ENCODE results near the gene SLC9A1.

Gene SLC9A1

GRCh38 chr1:27101696-27102095, 53.2 kb downstream of the SLC9A1 start:
- no peak for DNase-seq

DNA sequence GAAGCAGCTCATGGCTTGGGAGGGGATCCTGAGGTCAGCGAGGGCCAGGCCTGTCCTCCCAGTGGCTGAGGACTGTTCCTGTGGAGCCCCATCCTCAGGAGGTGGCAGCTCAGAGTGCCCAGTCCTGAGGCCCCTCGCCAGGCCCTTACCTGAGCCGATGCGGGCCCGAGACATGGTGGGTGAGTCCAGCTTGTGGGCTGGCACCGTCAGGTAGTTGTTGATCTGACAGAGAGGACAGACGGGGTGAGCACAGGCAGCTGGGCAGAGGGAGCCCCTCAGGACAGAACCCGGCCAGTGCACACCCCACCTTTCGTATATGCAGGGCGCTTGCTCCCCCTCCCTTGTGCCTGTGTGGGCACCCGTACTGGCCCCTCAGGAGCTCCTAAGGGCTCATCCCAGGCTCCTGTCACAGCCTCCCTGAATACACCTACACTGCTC, 53.9 kb downstream of the SLC9A1 start:
- no peak for DNase-seq

DNA sequence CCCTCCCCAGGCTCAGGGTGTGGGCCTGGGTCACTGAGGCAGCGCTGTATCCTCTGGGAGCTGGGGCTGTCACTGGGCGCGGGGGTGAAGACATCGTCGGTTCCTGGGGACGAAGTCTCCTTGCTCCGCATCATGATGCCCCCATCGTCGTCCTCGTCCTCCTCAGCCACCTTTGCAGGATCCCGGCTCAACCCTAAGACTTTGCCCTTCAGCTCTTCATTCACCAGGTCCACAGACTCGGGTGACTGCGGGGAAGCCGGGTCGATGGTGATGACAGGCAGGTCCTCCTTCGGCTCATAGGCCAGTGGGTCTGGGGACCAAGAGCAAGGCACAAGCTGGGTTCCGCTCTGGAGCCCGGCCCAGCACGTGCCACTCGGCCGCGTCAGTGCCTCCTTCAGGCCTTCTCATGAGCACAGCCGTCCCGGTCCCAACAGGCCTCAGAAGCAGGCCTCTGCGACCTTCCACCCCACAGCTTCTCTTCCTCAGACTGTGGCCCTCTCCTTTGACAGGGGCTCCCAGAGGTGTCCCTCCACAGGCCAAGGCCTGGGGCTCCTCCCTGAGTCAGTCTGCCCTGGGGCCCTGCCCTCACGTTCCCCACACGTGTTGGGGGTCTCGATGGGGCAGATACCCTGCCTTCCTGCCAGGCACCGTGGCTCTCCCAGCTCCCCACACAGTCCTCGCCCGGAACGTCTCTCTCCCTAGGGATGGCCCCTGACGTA, 54.4 kb downstream of the SLC9A1 start:
- DNase-seq = no peak

DNA sequence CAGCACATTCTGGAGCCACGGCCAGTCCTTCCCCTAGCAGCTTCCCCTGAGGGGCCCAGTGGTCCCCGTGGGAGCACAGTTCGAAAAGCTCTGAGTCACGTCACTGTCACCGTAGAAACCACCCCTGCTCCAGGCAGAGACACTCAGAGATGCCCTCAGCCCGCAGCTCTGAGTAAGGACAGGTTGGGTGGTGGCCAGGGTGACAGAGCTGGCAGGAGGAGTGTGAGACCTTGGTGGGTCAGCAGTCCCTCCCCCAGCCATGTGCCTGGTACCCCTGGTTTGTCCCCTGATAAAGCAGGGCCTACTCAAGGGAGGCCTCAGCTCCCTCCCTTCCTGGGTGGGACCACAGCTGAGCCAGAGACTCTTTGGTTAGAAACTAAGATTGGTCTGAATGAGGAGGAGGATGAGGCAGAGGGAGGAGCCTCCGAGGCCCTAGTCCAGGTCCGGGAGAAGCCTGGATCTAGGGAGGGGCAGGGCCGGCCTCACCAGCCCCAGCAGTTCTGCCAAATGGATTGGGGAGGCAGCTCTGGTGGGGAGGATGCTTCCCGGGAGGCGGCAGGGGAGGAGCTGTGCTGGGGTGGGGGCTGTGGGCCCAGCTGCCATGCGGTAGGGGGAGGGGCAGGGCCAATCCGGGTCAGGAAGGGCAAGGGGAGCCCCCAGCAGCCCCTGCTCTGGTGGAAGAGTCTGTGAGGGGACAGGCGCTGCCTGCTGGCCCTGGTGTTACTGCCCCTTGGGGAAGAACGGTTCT, 55.2 kb downstream of the SLC9A1 start:
- DNase-seq = peak; percentile 52

DNA sequence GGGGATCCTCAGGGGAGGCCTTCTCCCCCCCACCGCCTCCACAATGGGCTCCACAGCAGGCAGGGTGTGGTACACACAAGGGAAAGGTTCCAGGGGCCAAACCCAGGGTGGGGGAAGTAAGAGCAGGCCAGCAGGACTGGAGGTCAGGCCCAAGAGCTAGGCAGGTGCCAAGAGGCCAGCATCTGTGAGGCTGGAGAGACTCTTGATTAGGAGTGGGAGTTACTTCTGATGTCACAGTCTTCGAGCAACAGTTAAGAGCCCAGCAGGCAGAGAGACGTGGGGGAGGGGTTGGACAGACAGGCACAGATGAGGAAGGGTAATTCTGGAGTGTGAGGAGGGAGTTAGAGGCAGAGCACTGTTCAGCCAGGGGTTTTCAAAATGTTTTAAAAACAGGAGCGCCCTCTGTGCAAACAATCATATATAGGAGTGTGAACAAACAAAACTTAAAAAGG, 55.8 kb downstream of the SLC9A1 start:
- DNase-seq = no peak

DNA sequence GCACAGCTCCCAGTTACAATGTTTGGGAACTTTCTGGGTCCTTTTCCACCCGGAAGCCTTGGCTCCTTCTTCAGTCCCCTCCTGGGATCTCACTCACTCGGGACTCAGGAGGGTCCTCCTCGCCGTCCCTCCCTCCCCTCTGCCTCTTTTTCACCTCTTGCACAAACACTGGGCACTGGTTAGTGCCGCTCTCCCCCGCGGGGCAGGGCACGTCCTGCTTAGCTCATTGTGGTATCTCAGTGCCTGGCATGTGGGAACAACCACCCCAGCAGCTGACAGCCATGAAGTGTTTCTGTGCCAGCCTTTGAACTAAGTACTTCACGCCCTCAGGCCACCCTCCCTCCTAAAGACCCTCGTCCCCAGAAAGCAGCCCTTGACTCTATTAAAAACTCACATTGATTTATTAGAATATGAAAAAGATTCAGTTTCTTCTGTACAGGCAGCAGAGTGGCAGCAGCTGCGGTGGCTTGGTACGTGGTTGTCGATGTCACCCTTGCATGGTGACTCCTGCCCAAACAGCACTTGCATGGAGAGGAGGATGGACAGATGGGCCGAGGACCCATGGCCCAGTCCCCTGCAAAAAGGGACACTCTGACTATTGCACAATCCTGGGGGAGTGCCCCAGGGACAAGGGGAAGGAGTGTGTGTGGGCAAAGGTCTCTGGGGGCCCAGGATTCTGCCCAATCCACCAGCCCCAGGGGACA, 56.3 kb downstream of the SLC9A1 start:
- DNase-seq = no peak

DNA sequence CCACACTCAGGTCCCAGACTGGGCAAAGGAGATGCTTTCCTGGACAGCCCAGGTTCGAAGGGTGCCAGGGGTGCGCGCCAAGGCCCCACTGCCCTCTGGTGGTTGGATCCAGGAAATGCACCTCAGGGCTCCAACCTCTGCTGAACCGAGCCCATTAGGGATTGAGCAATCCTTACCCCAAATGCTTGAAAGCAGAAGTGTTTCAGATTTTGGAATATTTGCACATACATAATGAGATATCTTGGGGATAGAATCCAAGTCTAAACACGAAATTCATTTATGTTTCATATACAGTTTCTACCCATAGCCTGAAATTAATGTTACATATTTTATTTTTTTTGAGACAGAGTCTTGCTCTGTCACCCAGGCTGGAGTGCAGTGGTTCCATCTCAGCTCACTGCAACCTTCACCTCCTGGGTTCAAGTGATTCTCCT, 57.4 kb downstream of the SLC9A1 start:
- DNase-seq = peak; percentile 80

DNA sequence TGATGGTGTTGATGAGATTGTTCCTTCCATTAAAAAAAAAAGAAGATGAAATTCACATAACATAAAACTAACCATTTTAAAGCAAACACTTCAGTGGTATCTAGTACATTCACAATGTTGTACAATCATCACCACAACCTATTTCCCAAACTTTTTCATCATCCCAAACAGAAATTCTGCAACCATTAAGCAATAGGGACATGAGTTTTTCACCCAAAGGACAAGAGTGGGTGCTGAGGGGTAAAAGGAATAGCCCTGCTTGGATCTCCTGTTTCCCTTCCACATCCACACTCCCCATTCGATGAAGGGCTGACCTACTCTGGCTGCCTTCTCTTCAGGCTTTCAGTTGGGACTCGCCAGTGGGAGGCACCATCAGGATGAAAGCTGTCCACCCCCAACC, 59.3 kb downstream of the SLC9A1 start:
- no peak for DNase-seq

GRCh38 chr1:27092888-27093287, 62.0 kb downstream of the SLC9A1 start:
- DNase-seq = no peak

- no peak for DNase-seq
Observed at GRCh38 chr1:27090911-27091310, 64.0 kb downstream of the SLC9A1 start.

DNA sequence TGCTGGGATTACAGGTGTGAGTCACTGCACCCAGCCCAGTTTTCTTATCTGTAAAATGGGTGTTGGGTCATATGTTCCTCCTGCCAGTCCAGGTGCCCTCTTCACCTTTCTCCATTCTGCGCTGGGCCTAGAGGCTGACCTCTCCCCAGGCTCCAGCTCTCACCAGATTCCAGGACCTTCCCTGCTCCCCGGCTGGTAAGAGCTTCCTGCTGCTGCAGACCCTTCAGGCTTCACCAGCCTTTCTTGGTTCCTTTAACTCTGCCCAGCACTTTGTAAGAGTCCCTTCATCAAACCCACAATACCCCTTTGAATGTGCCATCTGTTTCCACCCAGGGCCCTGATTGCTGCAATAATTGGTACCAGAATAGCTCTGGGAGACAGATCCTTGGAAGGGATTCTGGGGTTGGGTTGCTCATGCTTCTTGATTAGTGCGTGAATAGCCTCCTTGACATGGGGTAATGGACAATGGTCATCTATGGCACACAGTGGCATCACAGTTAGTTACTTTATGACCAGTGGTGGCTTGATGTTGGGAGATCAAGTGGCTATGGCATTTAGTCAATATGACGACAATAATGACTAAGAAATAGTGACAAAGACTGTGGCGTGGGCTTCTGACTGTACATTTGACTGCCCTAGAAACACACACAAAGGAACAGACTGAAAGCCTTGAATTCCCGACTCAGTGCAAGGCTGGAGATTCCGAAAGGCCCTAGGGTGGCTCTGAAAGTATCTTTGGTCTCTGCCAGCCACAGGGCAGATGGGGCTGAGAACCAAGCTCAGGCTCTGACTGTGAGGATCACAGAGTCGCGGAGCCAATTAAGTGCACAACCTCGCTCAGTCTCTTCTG, 67.3 kb downstream of the SLC9A1 start:
- DNase-seq = no peak

GRCh38 chr1:27086628-27087027, 68.3 kb downstream of the SLC9A1 start:
- no peak for DNase-seq

GRCh38 chr1:27086026-27086425, 68.9 kb downstream of the SLC9A1 start:
- no peak for DNase-seq

GRCh38 chr1:27084107-27084506, 70.8 kb downstream of the SLC9A1 start:
- no peak for DNase-seq

DNA sequence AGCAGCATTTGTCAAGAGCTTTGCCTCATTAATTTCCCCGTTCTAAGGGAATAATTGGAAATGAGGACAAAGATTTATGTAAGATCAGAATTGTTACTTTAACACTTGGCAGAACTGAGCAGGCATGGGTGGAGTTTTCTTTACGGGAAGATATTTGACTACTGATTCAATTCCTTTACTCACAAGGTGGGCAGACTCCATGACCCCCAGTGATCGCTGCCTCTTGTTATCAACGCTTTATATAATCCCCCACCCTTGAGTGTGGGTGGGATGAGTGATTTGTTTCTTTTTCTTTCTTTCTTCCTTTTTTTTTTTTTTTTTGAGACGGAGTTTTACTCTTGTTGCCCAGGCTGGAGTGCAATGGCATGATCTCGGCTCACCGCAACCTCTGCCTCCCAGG, 77.0 kb downstream of the SLC9A1 start:
- DNase-seq = no peak

- DNase-seq = no peak
Observed at GRCh38 chr1:27076803-27077202, 78.1 kb downstream of the SLC9A1 start.

DNA sequence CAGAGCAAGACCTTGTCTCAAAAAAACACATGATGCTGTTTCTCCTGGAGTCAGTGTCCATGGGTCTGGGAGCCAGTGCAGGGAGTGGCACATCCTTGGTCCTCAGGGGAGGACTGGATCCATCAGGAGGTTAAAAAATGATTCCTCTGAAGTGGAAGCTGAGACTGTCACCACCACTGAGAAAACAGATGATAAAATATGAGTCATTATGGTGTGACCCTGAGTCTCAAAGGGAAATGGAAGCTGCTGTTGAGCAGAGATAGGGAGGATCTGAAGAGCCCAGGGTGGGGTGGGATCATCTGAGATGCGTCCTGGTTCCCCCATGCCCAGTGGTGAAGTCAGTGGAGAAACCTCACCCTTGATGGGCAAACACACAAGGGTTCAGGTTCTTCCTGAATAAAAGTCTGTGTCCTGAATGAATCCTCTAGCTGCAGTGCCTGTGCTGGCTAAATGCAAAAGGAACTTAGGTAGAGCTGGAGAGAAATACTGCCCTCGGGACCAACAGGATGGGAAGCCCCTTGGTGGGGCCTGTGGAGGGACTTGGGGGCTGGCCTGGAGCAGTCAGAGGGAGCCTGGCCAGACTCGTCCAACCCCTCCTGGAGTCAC, 80.6 kb downstream of the SLC9A1 start:
- no peak for DNase-seq

GRCh38 chr1:27071049-27071416, 83.9 kb downstream of the SLC9A1 start:
- no peak for DNase-seq

DNA sequence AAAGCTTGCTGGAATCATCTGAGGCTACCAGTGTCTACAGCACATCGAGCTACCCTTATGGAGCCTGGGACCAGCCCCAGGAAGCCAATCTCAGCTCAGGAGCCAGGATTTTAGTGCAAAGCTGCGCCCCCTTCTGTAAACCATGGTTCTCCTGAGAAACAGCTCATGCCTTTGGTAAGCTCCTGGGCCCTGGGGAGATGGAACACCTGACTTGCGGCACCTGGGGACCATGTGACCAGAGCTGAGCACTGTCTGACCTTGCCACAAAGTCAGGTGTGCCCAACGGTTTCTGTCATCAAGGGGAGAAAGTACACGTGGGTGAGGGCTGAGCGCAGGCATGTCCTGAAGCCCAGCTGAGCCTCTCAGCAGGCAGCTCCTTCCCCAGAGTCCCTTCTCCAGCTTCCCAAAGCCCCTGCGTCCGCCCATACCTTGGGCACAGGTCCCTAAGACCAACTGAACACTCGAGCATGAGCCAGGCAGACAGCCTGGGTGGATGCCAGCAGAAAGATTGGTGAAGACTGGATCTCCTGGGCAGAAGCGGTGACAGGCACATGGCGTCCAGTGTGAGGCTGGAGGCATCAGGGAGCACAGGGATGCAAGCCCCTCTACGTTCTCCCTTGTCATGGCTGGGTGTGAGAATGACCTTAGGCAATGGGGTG, 84.4 kb downstream of the SLC9A1 start:
- DNase-seq = no peak

DNA sequence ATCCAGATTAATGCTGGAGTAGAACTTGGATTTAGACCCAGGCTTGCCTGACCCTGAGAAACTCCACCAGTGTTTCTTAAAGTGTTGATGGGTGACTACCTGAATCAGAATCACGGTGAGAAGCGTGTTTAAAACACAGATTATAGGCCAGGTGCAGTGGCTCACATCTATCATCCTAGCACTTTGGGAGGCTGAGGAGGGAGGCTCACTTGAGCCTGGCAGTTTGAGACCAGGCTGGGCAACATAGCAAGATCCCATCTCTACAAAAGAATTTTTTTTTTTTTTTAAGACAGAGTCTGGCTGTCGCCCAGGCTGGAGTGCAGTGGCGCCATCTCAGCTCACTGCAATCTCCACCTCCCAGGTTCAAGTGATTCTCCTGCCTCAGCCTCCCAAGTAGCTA, 86.0 kb downstream of the SLC9A1 start:
- no peak for DNase-seq

GRCh38 chr1:27065999-27066630, 88.8 kb downstream of the SLC9A1 start:
- no peak for DNase-seq

Data from stimulated activated CD4-positive, alpha-beta T cell treated with anti-CD3 and anti-CD28 coated beads, Interleukin-15, amount 100 ng/mL, for 24 hours (primary cell).